H1 (cell line): ENCODE measurements around the gene IQCF2. TPM values are rescaled to one million over a fixed set of nuclear protein-coding genes. Genes with fewer than 3 reads are reported as not detected.

Experiments
- CTCF ChIA-PET: fragments of 300-600 bp; sonication (Branson Sonifier 250); formaldehyde crosslinking; loops from one replicate; lab custom pipeline; 2021; ENCODE audit not compliant: partially characterized antibody; lab: Charles Lee
- POLR2A ChIA-PET: fragments of 300-600 bp; sonication (Branson Sonifier 250); formaldehyde crosslinking; loops from one replicate; lab custom pipeline; 2021; ENCODE audit warnings: inconsistent platforms; ENCODE audit not compliant: partially characterized antibody; lab: Charles Lee
- DNase-seq, 2 experiments: peaks; one replicate each; pipeline versions ENCODE4 v3.0.0 to v3.0.0-alpha.2; 2010 to 2022; ENCODE audit warnings: low spot score in 2 of 2, low read depth in 1 of 2, mixed read lengths in 1 of 2
- FAIRE-seq: peaks from 2 replicates; lab custom pipeline; 2011; peaks lifted over from hg19 to GRCh38; lab: Jason Lieb, UNC
- H2AFZ ChIP-seq: 2 replicates; pipeline ENCODE4 v1.8.1; 2012; ENCODE audit warnings: low read length, inconsistent platforms
- H2AK5ac ChIP-seq: 2 replicates; pipeline ENCODE4 v1.6.1; 2013; ENCODE audit warnings: low read depth, low read length
- H2BK120ac ChIP-seq: replicated peaks from 2 replicates; pipeline ENCODE3; 2013; ENCODE audit warnings: low read depth, low read length, inconsistent platforms
- H2BK12ac ChIP-seq: 2 replicates; pipeline ENCODE4 v1.6.1; 2013; ENCODE audit warnings: low read depth, low read length
- H2BK15ac ChIP-seq: 2 replicates; pipeline ENCODE4 v1.6.1; 2013; ENCODE audit warnings: low read length
- H2BK20ac ChIP-seq: 2 replicates; pipeline ENCODE4 v1.6.1; 2013; ENCODE audit warnings: low read length
- H2BK5ac ChIP-seq: 2 replicates; pipeline ENCODE4 v1.6.1; 2013; ENCODE audit warnings: low read depth, low read length
- H3K14ac ChIP-seq: 2 replicates; pipeline ENCODE4 v1.6.1; 2013; ENCODE audit warnings: inconsistent platforms; ENCODE audit not compliant: insufficient read length
- H3K18ac ChIP-seq: 2 replicates; pipeline ENCODE4 v1.6.1; 2013; ENCODE audit warnings: low read length; ENCODE audit errors: extremely low read depth
- H3K23ac ChIP-seq: 2 replicates; pipeline ENCODE4 v1.6.1; 2013; ENCODE audit warnings: inconsistent platforms; ENCODE audit not compliant: insufficient read length
- H3K23me2 ChIP-seq: 2 replicates; pipeline ENCODE4 v1.6.1; 2013; ENCODE audit warnings: low read depth, low read length
- H3K27ac ChIP-seq: 2 replicates; pipeline ENCODE4 v1.6.1; 2011; ENCODE audit warnings: low read depth, low read length, inconsistent platforms
- H3K27me3 ChIP-seq, 4 experiments: replicated peaks in 1 of 4; 1 replicate in 1 of 4; 2 replicates in 3 of 4; pipeline versions ENCODE4 v1.6.1 to v1.8.1; 2011 to 2013; ENCODE audit warnings: low read length in 3 of 4, mild to moderate bottlenecking in 3 of 4, inconsistent platforms in 2 of 4, mixed read lengths in 2 of 4, moderate library complexity in 1 of 4; ENCODE audit not compliant: control insufficient read depth in 3 of 4, insufficient read depth in 3 of 4; ENCODE audit errors: extremely low read depth in 1 of 4
- H3K36me3 ChIP-seq, 4 experiments: 2 replicates each; pipeline versions ENCODE4 v1.6.1 to v1.8.1; 2011 to 2013; ENCODE audit warnings: mild to moderate bottlenecking in 4 of 4, low read length in 3 of 4, moderate library complexity in 2 of 4, control low read depth in 1 of 4, inconsistent platforms in 1 of 4; ENCODE audit not compliant: insufficient read depth in 4 of 4, control insufficient read depth in 2 of 4
- H3K4ac ChIP-seq: replicated peaks from 2 replicates; pipeline ENCODE3; 2013; ENCODE audit warnings: low read length, low read depth, mixed read lengths, inconsistent platforms; ENCODE audit not compliant: insufficient read length
- H3K4me1 ChIP-seq, 4 experiments: replicated peaks in 1 of 4; 1 replicate in 1 of 4; 2 replicates in 3 of 4; pipeline versions ENCODE4 v1.6.1 to v1.8.1; 2011 to 2013; ENCODE audit warnings: low read length in 3 of 4, inconsistent platforms in 2 of 4, mixed read lengths in 1 of 4; ENCODE audit not compliant: insufficient read depth in 4 of 4, control insufficient read depth in 3 of 4
- H3K4me2 ChIP-seq, 2 experiments: 2 replicates each; pipeline versions ENCODE4 v1.6.1 to v1.8.1; 2011 to 2013; ENCODE audit warnings: low read depth in 2 of 2, low read length in 2 of 2, control low read depth in 1 of 2, inconsistent platforms in 1 of 2, mild to moderate bottlenecking in 1 of 2; ENCODE audit not compliant: insufficient read depth in 1 of 2
- H3K4me3 ChIP-seq, 4 experiments: fragments of 200-600, 300-600 bp in 1 of 4; sonication (generic), shearing (Covaris generic), sonication (Bioruptor Twin) in 1 of 4; 2 replicates each; pipeline versions ENCODE4 v1.5.1 to v1.8.1; 2011 to 2016; ENCODE audit warnings: low read length in 4 of 4, low read depth in 3 of 4, control low read depth in 2 of 4, inconsistent platforms in 2 of 4, mild to moderate bottlenecking in 2 of 4, mixed read lengths in 1 of 4, moderate library complexity in 1 of 4; ENCODE audit not compliant: insufficient read depth in 2 of 4; ENCODE audit errors: extremely low read depth in 1 of 4
- H3K56ac ChIP-seq: replicated peaks from 2 replicates; pipeline ENCODE3; 2013; ENCODE audit warnings: low read depth, mild to moderate bottlenecking, mixed read lengths, low read length, inconsistent platforms; ENCODE audit not compliant: insufficient read length
- H3K79me1 ChIP-seq: 2 replicates; pipeline ENCODE4 v1.6.1; 2013; ENCODE audit warnings: low read depth, low read length, control low read depth
- H3K79me2 ChIP-seq, 2 experiments: 2 replicates each; pipeline versions ENCODE4 v1.6.1 to v1.8.1; 2012 to 2013; ENCODE audit warnings: low read length in 2 of 2, mild to moderate bottlenecking in 2 of 2, inconsistent platforms in 1 of 2; ENCODE audit not compliant: insufficient read depth in 2 of 2, control insufficient read depth in 1 of 2
- H3K9ac ChIP-seq, 4 experiments: replicated peaks in 1 of 4; 1 replicate in 1 of 4; 2 replicates in 3 of 4; pipeline versions ENCODE4 v1.6.1 to v1.8.1; 2011 to 2013; ENCODE audit warnings: low read depth in 3 of 4, low read length in 3 of 4, control low read depth in 2 of 4, mild to moderate bottlenecking in 2 of 4, moderate library complexity in 2 of 4, inconsistent platforms in 1 of 4; ENCODE audit errors: extremely low read depth in 1 of 4
- H3K9me3 ChIP-seq, 2 experiments: 2 replicates each; pipeline versions ENCODE4 v1.6.1 to v1.8.1; 2012 to 2013; ENCODE audit warnings: mild to moderate bottlenecking in 2 of 2, moderate library complexity in 2 of 2, control low read depth in 1 of 2, inconsistent platforms in 1 of 2, low read depth in 1 of 2, low read length in 1 of 2, mixed read lengths in 1 of 2; ENCODE audit not compliant: insufficient read depth in 2 of 2
- H4K20me1 ChIP-seq, 2 experiments: replicated peaks in 1 of 2; 2 replicates each; pipeline versions ENCODE3 to v1.8.1; 2011 to 2013; ENCODE audit warnings: inconsistent platforms in 2 of 2, low read length in 2 of 2, mild to moderate bottlenecking in 1 of 2; ENCODE audit not compliant: insufficient read depth in 2 of 2, control insufficient read depth in 1 of 2
- H4K5ac ChIP-seq: 2 replicates; pipeline ENCODE4 v1.6.1; 2013; ENCODE audit warnings: low read length, low read depth, mixed read lengths, inconsistent platforms; ENCODE audit not compliant: insufficient read length
- H4K8ac ChIP-seq: 2 replicates; pipeline ENCODE4 v1.8.0; 2013; ENCODE audit warnings: mild to moderate bottlenecking, moderate library complexity, low read length, inconsistent platforms; ENCODE audit not compliant: insufficient read depth; ENCODE audit errors: extremely low read depth
- H4K91ac ChIP-seq: replicated peaks from 2 replicates; pipeline ENCODE3; 2013; ENCODE audit warnings: low read length, mixed read lengths, inconsistent platforms; ENCODE audit not compliant: insufficient read length
- EZH2 ChIP-seq: fragments of 200-600 bp; sonication (generic); IDR thresholded peaks from 2 replicates; pipeline ENCODE4 v1.7.1; 2012; ENCODE audit warnings: low read depth, mild to moderate bottlenecking, moderate library complexity, low read length, inconsistent platforms; ENCODE audit not compliant: severe bottlenecking
- RAD21 ChIP-seq, 2 experiments: IDR thresholded peaks in 1 of 2; conservative IDR thresholded peaks in 1 of 2; 2 replicates each; pipeline ENCODE4 v1.6.1; 2011; ENCODE audit warnings: low read depth in 2 of 2, low read length in 2 of 2, improper control_type of control experiment in 1 of 2, inconsistent platforms in 1 of 2, mild to moderate bottlenecking in 1 of 2, moderate library complexity in 1 of 2
- YY1 ChIP-seq: IDR thresholded peaks from 2 replicates; pipeline ENCODE4 v1.6.1; 2011; ENCODE audit warnings: low read depth, mild to moderate bottlenecking, low read length
- WGBS, 2 experiments: shearing (Covaris generic) in 1 of 2; methylation state at CpG; one replicate each; pipeline versions ENCODE4 v1.1.6 to v1.1.7; 2013 to 2015; ENCODE audit warnings: low lambda C conversion rate in 2 of 2, mixed read lengths in 2 of 2, inconsistent platforms in 1 of 2, low coverage in 1 of 2, missing lambda C conversion rate in 1 of 2; ENCODE audit not compliant: insufficient replicate concordance in 2 of 2, insufficient coverage in 1 of 2, insufficient read length in 1 of 2; ENCODE audit errors: extremely low coverage in 1 of 2, missing lambda C conversion rate in 1 of 2; 5-methylcytosine and 5-hydroxymethylcytosine counted together
- polyA plus RNA-seq, 7 experiments: library from polyadenylated mRNA; depleted of rRNA in 3 of 7; stranded (reverse) in 5 of 7; unstranded in 2 of 7; fragments of >200 nt in 5 of 7; fragments of 200-250 nt in 2 of 7; gene quantifications; 1 replicate in 5 of 7; 2 replicates in 1 of 7; 4 replicates in 1 of 7; pipeline versions ENCODE4 v1.2.1 to v1.2.3, GENCODE V29; 2011 to 2013; ENCODE audit warnings: missing spikeins in 2 of 7, mixed read lengths in 2 of 7
- total RNA-seq: library from RNA; stranded (reverse); fragmentation: NEBNext Ultra II Directional; extraction: Animal tissue kit (Norgen Biotek cat#: 25700); gene quantifications from 2 replicates; pipeline ENCODE4 v1.2.1, GENCODE V29; 2021

Gene IQCF2
- total and polyA plus RNA-seq, 2 of the 8 experiments (the other 6 are each of a cell fraction or from before 2014, with no cell fraction given): not detected

GRCh38 chr3:51845129-51845528 is 16.3 kb upstream of the IQCF2 start:
- Histone ChIP-seq H4K8ac (no peak overlapping the region), H3K23me2 (no peaks in the 10 kb centered on the region), H3K14ac (no peak overlapping the region), H3K4me1 (peaks cover 0 to 3% (median 0%) of the 10 kb centered on the region in 4 experiments; a peak in 3 of 7 replicates), H2BK5ac (no peak overlapping the region), H3K18ac (no peak overlapping the region; the same call in 1 of the 2 replicates), H2AK5ac (no peak overlapping the region), H3K36me3 (no peaks in the 10 kb centered on the region), H3K23ac (no peak overlapping the region), H2AFZ (peak overlapping the region; percentile 90), H3K9me3 (no peaks in the 10 kb centered on the region), H3K79me2 (no peaks in the 10 kb centered on the region), H3K4me2 (no peak overlapping the region), H3K4ac (no peak overlapping the region), H3K9ac (no peak overlapping the region), H4K20me1 (no peaks in the 10 kb centered on the region), H2BK20ac (no peak overlapping the region), H3K27ac (no peak overlapping the region), H4K5ac (no peak overlapping the region), H4K91ac (no peak overlapping the region), H2BK15ac (no peak overlapping the region), H3K27me3 (no peaks in the 10 kb centered on the region), H2BK120ac (no peak overlapping the region), H3K4me3 (no peak overlapping the region), H2BK12ac (no peak overlapping the region), H3K79me1 (no peaks in the 10 kb centered on the region), H3K56ac (no peak overlapping the region)
- ChIA-PET CTCF (interaction anchor here (1.3 to 2.6 kb wide), 2 partner anchors 8 to 25 kb away, joined by 3 to 14 read pairs; no protein-coding TSS in a partner anchor), POLR2A (no interaction called here)
- WGBS, 2 experiments: 78% methylated on average over 7 of the region's 7 CpGs; no CpG with 5 or more reads in 1 of the 2 experiments
- TF ChIP-seq RAD21 (IDR thresholded peaks at IDR 0.05 in 1 of 2, conservative IDR thresholded peaks at IDR 0.05 in 1 of 2; ENCODE audit: low read depth in 2 of 2, low read length in 2 of 2) (peak in 1 of 2 experiments; percentile 1; a peak in 1 of 4 replicates), EZH2 (no peak), YY1 (peak; percentile 85)
- DNase-seq (peak in 1 of 2 experiments; percentile 34), FAIRE-seq (peak; percentile 62)
